Lung (tissue), 12 donors: ENCODE results near the gene FOXP4. TPM values are rescaled to one million over a fixed set of nuclear protein-coding genes. Genes with fewer than 3 reads are reported as not detected.

ENCODE experiments used
- ATAC-seq: fragments of 200-7000 bp; cut with Tn5 transposase; one replicate; pipeline ENCODE4 v1.9.1; 2020; ENCODE audit warnings: moderate number of reproducible peaks; ENCODE audit not compliant: insufficient read depth, low FRiP score
- DNase-seq, 3 donors: peaks; one replicate each; pipeline ENCODE4 v3.0.0-alpha.2; 2013 to 2017
- H3K27ac ChIP-seq, 2 donors: one replicate each; pipeline ENCODE4 v1.5.1; 2013; ENCODE audit warnings: mild to moderate bottlenecking in 2 of 2, moderate library complexity in 2 of 2, control low read depth in 1 of 2, inconsistent platforms in 1 of 2, low read depth in 1 of 2, low read length in 1 of 2
- H3K27me3 ChIP-seq, 3 donors: one replicate each; pipeline ENCODE4 v1.5.1; 2013; ENCODE audit warnings: low read length in 2 of 3; ENCODE audit not compliant: control insufficient read depth in 3 of 3, insufficient read depth in 3 of 3
- H3K36me3 ChIP-seq, 4 donors: one replicate each; pipeline ENCODE4 v1.5.1; 2013; ENCODE audit warnings: low read length in 4 of 4, mild to moderate bottlenecking in 1 of 4, moderate library complexity in 1 of 4; ENCODE audit not compliant: control insufficient read depth in 4 of 4, insufficient read depth in 4 of 4
- H3K4me1 ChIP-seq, 5 donors: one replicate each; pipeline ENCODE4 v1.5.1; 2013; ENCODE audit warnings: low read length in 5 of 5, mild to moderate bottlenecking in 2 of 5, moderate library complexity in 1 of 5; ENCODE audit not compliant: control insufficient read depth in 5 of 5, insufficient read depth in 5 of 5
- H3K4me3 ChIP-seq: one replicate; pipeline ENCODE4 v1.5.1; 2013; ENCODE audit warnings: mild to moderate bottlenecking, control low read depth, moderate library complexity
- H3K9ac ChIP-seq, 2 donors: one replicate each; pipeline ENCODE4 v1.5.1; 2013; ENCODE audit warnings: low read length in 2 of 2, control low read depth in 1 of 2; ENCODE audit not compliant: insufficient read depth in 1 of 2
- H3K9me3 ChIP-seq, 4 donors: one replicate each; pipeline ENCODE4 v1.5.1; 2013; ENCODE audit warnings: low read length in 3 of 4, mild to moderate bottlenecking in 1 of 4, moderate library complexity in 1 of 4; ENCODE audit not compliant: control insufficient read depth in 4 of 4, insufficient read depth in 3 of 4
- WGBS, 2 donors: extraction: QIAGEN DNeasy Blood & Tissue Kit; methylation state at CpG; one replicate each; pipeline ENCODE4 v1.1.7; 2013; 5-methylcytosine and 5-hydroxymethylcytosine counted together
- polyA plus RNA-seq, 2 donors: library from polyadenylated mRNA; stranded (reverse); fragments of 200-250 nt; gene quantifications; one replicate each; pipeline ENCODE4 v1.2.1, GENCODE V29; 2013
- total RNA-seq, 2 donors: library from RNA; depleted of rRNA in 1 of 2; stranded (reverse); fragments of >200 nt in 1 of 2; gene quantifications; one replicate each; pipeline ENCODE4 v1.2.1, GENCODE V29; 2014 to 2021
- TF ChIP-seq, protein P1 (sequence below): IDR thresholded peaks from 2 replicates; pipeline ENCODE4 v1.5.1; 2012; ENCODE audit warnings: mild to moderate bottlenecking; ENCODE audit errors: control extremely low read depth, extremely low read depth
- donor health status: control.
- donor health status: control.
- donor health status: Bipolar disorder and iron deficiency.
- donor health status: healthy.
- donor health status: DM: yes; HTN: yes; CAD: no.

Gene FOXP4
- total and polyA plus RNA-seq, 4 donors = 12.8 to 35.0 (median 22.2) TPM

DNA sequence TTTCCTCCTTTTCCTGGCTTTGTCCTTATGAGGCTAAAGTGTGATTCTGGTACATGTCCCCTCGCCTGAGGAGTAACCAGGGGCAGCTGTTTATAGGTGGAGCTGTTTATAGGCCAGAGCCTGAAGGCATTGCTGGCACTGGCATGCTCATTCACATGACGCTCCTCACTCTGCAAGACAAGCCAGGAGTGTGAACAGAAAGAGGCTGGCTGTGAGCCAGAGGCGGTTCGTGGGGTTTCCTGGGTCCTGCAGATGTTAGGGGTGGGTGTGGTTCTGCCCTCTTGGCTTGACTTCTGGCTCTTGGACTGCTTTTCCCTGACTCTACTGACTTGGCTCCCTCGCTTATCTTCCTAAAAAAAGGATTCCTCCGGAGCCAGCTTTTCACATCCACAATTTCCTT, 79.3 kb downstream of the FOXP4 start:
- H3K4me3 ChIP-seq = no peak overlapping the region
- H3K4me1 ChIP-seq = peaks cover 0 to 47% (median 2%) of the 10 kb centered on the region in 5 donors
- TF ChIP-seq, protein P1, sequence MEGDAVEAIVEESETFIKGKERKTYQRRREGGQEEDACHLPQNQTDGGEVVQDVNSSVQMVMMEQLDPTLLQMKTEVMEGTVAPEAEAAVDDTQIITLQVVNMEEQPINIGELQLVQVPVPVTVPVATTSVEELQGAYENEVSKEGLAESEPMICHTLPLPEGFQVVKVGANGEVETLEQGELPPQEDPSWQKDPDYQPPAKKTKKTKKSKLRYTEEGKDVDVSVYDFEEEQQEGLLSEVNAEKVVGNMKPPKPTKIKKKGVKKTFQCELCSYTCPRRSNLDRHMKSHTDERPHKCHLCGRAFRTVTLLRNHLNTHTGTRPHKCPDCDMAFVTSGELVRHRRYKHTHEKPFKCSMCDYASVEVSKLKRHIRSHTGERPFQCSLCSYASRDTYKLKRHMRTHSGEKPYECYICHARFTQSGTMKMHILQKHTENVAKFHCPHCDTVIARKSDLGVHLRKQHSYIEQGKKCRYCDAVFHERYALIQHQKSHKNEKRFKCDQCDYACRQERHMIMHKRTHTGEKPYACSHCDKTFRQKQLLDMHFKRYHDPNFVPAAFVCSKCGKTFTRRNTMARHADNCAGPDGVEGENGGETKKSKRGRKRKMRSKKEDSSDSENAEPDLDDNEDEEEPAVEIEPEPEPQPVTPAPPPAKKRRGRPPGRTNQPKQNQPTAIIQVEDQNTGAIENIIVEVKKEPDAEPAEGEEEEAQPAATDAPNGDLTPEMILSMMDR = no peak
- H3K9me3 ChIP-seq = peaks cover 0 to 4% (median 0%) of the 10 kb centered on the region in 4 donors
- H3K27ac ChIP-seq = no peak overlapping the region
- DNase-seq (peak; percentile 44 to 69 (median 47)), ATAC-seq (no peak)
- no peak overlapping the region for H3K9ac ChIP-seq
- no peaks in the 10 kb centered on the region for H3K27me3 ChIP-seq
- 33 to 37% methylated on average over 6 of the region's 6 CpGs for WGBS, 2 donors
- H3K36me3 ChIP-seq = no peaks in the 10 kb centered on the region

DNA sequence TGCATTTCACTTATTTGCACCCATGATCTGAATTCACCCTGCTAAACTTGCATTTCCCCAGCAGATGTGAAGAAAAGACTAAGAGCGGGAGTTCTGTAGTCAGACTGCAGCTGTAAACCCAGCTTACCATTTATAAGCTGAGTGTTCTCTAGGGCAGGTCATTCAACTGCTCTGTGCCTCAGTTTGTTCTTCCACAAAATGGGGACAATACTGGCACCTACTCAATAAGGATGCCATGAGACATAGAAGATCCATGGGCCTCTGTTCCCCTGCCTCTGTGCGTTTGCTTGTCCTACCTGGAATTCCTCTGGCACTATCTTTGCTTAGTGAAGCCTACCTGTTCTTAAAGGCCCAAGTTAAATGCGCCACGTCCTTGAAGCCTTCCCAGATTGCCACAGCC, 79.8 kb downstream of the FOXP4 start:
- H3K4me1 ChIP-seq = peaks cover 0 to 53% (median 2%) of the 10 kb centered on the region in 5 donors
- H3K36me3 ChIP-seq = no peaks in the 10 kb centered on the region
- H3K27ac ChIP-seq = no peak overlapping the region
- DNase-seq = peak in 1 of 3 donors; percentile 10
- WGBS, 2 donors = 93 to 95% methylated on average over 4 of the region's 4 CpGs
- peaks cover 0 to 1% (median 0%) of the 10 kb centered on the region in 4 donors for H3K9me3 ChIP-seq
- H3K9ac ChIP-seq = no peak overlapping the region
- H3K27me3 ChIP-seq = no peaks in the 10 kb centered on the region
- TF ChIP-seq, protein P1 = no peak
- no peak for ATAC-seq
- no peak overlapping the region for H3K4me3 ChIP-seq

DNA sequence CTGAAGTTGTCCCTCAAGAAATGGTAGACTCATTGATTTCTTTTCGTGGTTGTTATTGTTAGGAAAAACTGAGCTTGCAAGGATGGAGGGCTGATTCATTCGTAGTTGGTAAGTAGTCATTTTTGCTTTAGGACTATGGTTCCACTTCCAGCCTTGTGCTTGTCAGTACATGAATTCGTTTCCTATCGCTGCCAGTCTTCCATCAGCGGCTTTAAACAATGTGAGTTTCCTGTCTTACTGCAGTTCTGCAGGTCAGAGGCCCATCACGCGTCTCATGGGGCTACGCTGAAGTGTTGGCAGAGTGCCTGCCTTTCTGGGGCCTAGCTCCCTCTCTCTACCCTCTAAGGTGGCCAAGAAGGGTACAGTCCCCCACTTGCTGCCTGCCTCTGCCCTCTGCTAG, 80.7 kb downstream of the FOXP4 start:
- no peak overlapping the region for H3K4me3 ChIP-seq
- no peak overlapping the region for H3K27ac ChIP-seq
- no peak for ATAC-seq
- H3K4me1 ChIP-seq = peaks cover 0 to 62% (median 2%) of the 10 kb centered on the region in 5 donors
- peak; percentile 67 to 87 (median 73) for DNase-seq
- WGBS, 2 donors = 33 to 43% methylated on average over 8 of the region's 8 CpGs
- no peaks in the 10 kb centered on the region for H3K36me3 ChIP-seq
- no peak overlapping the region for H3K9ac ChIP-seq
- no peaks in the 10 kb centered on the region for H3K27me3 ChIP-seq
- TF ChIP-seq, protein P1 = no peak
- H3K9me3 ChIP-seq = peaks cover 0 to 1% (median 0%) of the 10 kb centered on the region in 4 donors

DNA sequence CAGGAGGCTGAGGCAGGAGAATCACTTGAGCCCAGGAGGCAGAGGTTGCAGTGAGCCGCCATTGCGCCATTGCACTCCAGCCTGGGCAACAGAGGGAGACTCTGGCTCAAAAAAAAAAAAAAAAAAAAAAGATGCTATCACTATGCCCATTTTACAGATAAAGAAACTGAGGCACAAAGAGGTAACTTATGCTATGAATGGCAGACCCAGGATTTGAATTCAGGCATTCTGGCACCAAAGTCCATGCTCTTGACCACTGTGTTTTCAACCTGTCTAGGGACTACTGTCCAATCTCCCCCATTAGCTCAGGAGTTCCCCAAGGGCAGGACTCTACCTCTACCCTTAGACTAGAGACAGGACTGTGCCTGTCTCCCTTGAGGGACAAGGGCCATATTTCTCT, 82.9 kb downstream of the FOXP4 start:
- 100% methylated on average over 2 of the region's 2 CpGs for WGBS, 2 donors
- TF ChIP-seq, protein P1 = no peak

More for the DNA sequence above, 82.9 kb downstream of the FOXP4 start:
- Histone ChIP-seq H3K4me1 (peaks cover 0 to 70% (median 8%) of the 10 kb centered on the region in 5 donors), H3K4me3 (no peak overlapping the region), H3K27ac (no peak overlapping the region), H3K9me3 (peaks cover 0 to 1% (median 0%) of the 10 kb centered on the region in 4 donors), H3K9ac (no peak overlapping the region), H3K27me3 (no peaks in the 10 kb centered on the region), H3K36me3 (no peaks in the 10 kb centered on the region)
- ATAC-seq (no peak), DNase-seq (peak in 1 of 3 donors; percentile 7)
